NCI-H1417 treated with DMSO at 0.1 percent for 48 hours (cell line): ENCODE measurements around the gene PXT1.

Experiments
- DNase-seq: peaks from one replicate; lab custom pipeline; 2025; lab: John Stamatoyannopoulos, UW

Gene PXT1

DNA sequence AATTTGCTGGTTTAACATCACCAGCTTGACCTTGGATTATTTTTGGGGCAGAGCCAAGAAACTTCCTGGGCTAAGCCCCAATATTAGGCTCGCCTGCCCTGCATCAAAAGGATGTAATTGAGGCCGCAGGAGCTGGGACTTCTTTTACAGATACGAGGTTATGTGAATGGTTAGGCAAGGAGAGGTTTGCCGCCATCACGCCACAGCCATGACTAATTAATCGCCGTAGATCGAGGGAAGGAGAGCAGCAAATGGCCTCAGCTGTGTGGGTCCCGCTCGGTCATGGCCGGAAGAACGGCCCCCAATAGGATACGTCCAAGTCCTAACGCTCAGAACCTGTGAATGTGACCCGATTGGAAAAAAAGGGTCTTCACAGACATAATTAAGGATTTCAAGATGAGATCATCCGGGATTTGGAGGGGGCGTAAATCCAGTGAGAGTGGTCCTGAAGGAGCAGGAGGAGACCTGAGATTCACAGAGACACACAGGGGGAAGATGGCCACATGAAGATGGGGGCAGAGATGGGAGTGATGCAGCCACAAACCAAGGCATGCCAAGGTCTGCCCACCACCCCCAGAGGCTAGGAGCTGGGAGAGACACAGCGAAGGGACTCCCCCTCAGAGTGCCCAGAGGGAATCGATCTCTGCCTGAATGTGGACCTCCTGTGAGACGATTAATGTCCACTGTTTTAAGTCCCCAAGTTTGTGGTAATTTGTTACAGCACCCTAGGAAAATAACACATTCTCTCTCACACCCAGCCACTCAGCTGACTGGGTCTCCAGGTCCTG lies 96.0 kb downstream of the PXT1 start:
- no peak for DNase-seq

DNA sequence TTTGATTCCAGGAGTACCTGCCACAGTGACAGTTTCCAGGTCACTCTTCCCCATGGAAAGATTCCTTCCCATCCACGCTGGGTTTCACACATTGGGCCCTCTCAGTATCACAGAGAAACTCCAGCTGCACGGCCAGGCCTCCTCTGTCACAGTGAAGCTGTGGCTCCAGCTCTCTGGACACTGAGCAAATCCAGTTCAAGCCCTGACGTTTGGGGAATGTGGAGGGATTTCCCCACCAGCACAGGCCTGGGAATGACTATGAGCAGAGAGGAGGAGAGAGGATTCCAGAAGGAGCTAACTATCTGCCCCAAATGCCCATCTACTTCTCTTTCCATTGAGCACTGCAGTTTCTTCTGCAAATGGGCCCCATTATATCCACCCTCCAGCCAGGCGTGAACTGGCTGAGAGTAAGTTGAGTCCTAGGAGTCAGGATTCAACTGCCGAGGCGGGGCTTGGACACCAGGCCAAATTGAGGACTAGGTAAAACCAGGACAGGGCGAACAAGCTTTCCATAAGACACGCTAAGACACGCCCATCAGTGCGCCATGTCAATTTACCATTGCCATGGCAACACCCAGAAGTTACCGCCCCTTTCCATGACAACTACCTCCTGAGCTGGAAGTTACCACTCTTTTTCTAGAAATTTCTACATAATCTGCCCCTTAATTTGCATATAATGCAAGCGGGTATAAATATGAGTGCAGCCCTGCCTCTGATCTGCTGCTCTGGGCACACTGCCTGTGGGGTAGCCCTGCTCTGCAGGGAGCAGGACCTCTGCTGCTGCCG lies 96.8 kb downstream of the PXT1 start:
- no peak for DNase-seq

DNA sequence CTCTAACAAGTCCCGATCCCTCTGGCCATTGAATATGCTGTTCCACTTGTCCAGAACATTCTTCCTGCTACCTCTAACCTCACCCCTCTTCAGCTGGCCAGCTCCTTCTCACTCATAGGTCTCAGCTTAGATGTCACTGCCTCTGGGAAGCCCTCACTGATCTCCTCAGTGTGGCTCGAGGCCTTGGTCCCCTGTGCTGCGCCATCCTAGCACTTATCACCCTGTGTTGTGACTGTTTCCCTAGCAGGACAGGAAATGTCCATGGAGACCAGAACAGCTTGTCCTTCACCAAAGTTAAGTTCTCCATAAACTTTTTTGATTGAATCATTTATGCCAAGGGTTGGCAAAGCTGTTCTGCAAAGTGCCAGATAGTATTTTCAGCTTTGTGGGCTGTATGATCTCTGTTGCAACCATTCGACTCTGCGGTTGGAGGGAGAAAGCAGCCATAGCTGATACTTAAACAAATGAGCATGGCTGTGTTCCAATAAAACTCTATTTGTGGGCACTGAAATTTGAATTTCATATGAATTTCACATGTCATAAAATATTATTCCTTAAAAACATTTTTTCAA lies 99.5 kb downstream of the PXT1 start:
- DNase-seq, result no peak

DNA sequence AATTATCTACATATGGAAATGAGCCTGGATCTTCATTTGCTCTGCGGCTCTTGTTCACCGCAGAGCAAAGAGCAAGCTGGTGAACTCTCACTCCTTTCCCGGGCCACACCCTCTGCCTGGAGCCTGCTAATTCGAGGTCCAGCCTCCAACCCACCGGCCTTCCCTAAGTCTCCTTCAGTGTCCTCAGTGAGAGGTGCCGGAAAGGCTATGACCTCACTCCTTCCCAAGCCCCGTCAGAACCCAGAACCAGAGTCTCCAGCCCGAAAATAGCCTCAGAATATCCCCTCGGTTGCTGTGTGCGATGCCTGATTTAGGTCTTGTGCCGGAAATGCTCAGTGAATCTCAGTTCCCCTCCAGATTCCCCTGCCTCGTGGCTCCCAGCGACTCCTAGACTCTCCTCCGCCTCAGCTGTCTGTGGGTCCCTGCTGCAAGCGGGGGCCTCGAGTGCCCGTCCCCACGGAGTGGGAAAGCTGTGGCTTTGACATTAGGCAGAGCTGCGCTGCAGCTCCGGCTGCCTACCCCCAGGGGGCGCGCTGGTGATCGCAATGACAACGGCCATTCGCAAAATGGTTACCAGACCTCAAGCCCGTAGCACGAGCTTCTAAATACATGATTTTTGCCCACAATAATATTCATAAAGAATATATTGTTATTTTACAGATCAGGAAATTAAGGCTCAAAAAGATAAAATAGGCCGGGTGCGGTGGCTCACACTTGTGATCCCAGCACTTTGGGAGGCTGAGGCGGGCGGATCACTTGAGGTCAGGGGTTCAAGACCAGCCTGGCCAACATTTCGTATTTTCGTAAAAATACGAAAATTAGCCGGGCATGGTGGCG lies 101.8 kb downstream of the PXT1 start:
- DNase-seq, result no peak
